GM23248 (cell line): ENCODE data around the gene SRC. TPM values are rescaled to one million over a fixed set of nuclear protein-coding genes. Genes with fewer than 3 reads are reported as not detected.

Source experiments
- DNase-seq: peaks from one replicate; pipeline ENCODE4 v3.0.0-alpha.2; 2015
- H2AFZ ChIP-seq: fragments of 200-600 bp; sonication (generic); 2 replicates; pipeline ENCODE4 v1.6.1; 2016; ENCODE audit warnings: antibody characterized with exemption
- H3F3A ChIP-seq: fragments of 200-600 bp; sonication (generic); 2 replicates; pipeline ENCODE4 v1.6.1; 2016; ENCODE audit warnings: mild to moderate bottlenecking, antibody characterized with exemption, mixed run types; ENCODE audit not compliant: insufficient read depth
- H3K27ac ChIP-seq: fragments of 200-600 bp; sonication (generic); 2 replicates; pipeline ENCODE4 v1.5.1; 2016; ENCODE audit warnings: mild to moderate bottlenecking
- H3K27me3 ChIP-seq: fragments of 200-600 bp; sonication (generic); replicated peaks from 2 replicates; pipeline ENCODE4 v1.6.1; 2016; ENCODE audit warnings: mild to moderate bottlenecking; ENCODE audit not compliant: insufficient read depth
- H3K36me3 ChIP-seq: fragments of 200-600 bp; sonication (generic); 2 replicates; pipeline ENCODE4 v1.6.1; 2016; ENCODE audit warnings: low read depth, mild to moderate bottlenecking
- H3K4me1 ChIP-seq: fragments of 200-600 bp; sonication (generic); 2 replicates; pipeline ENCODE4 v1.6.1; 2016; ENCODE audit warnings: mild to moderate bottlenecking; ENCODE audit not compliant: insufficient read depth
- H3K4me2 ChIP-seq: fragments of 200-600 bp; sonication (generic); one replicate; pipeline ENCODE4 v1.6.1; 2016; ENCODE audit warnings: mild to moderate bottlenecking; ENCODE audit not compliant: unreplicated experiment
- H3K4me3 ChIP-seq: fragments of 200-600 bp; sonication (generic); 2 replicates; pipeline ENCODE4 v1.5.1; 2016; ENCODE audit warnings: mild to moderate bottlenecking
- H3K79me2 ChIP-seq: fragments of 200-600 bp; sonication (generic); 2 replicates; pipeline ENCODE4 v1.6.1; 2016; ENCODE audit warnings: mild to moderate bottlenecking; ENCODE audit not compliant: insufficient read depth
- H3K9ac ChIP-seq: fragments of 200-600 bp; sonication (generic); 2 replicates; pipeline ENCODE4 v1.6.1; 2016; ENCODE audit warnings: mild to moderate bottlenecking
- H3K9me2 ChIP-seq: fragments of 200-600 bp; sonication (generic); 2 replicates; pipeline ENCODE4 v1.6.1; 2016; ENCODE audit warnings: mixed run types, mild to moderate bottlenecking, moderate library complexity; ENCODE audit not compliant: insufficient read depth
- H3K9me3 ChIP-seq: fragments of 200-600 bp; sonication (generic); one replicate; pipeline ENCODE4 v1.6.1; 2017; ENCODE audit warnings: low read depth
- H4K20me1 ChIP-seq: fragments of 200-600 bp; sonication (generic); 2 replicates; pipeline ENCODE4 v1.6.0; 2016; ENCODE audit not compliant: insufficient read depth
- EZH2 ChIP-seq: fragments of 200-600 bp; sonication (generic); IDR thresholded peaks from 2 replicates; pipeline ENCODE4 v1.6.1; 2018; ENCODE audit warnings: antibody characterized with exemption, mild to moderate bottlenecking; ENCODE audit not compliant: insufficient read depth, poor library complexity, severe bottlenecking
- EZH2phosphoT487 ChIP-seq: fragments of 200-600 bp; sonication (generic); IDR thresholded peaks from 2 replicates; pipeline ENCODE4 v1.6.1; 2018; ENCODE audit warnings: antibody characterized with exemption, moderate library complexity, mild to moderate bottlenecking, low read depth; ENCODE audit not compliant: insufficient read depth
- WGBS, 2 experiments: methylation state at CpG; one replicate each; pipeline ENCODE4 v1.1.6; 2015 to 2017; ENCODE audit warnings: low lambda C conversion rate in 2 of 2, low coverage in 1 of 2; ENCODE audit errors: missing lambda C conversion rate in 2 of 2; 5-methylcytosine and 5-hydroxymethylcytosine counted together
- in situ Hi-C: fragments of 300-500 bp; cut with MboI; formaldehyde crosslinking; loops from 2 replicates; pipeline ENCODE4 v1.15.0; 2020
- polyA plus RNA-seq: library from polyadenylated mRNA; unstranded; fragments of >200 nt; fragmentation: Nextera tagmentation; extraction: Ambion mirVana; gene quantifications from 2 replicates; pipeline ENCODE4 v1.2.1, GENCODE V29; 2016
- total RNA-seq: library from RNA; depleted of rRNA; stranded (reverse); fragments of >200 nt; shearing (Covaris generic); gene quantifications from 2 replicates; pipeline ENCODE4 v1.2.3, GENCODE V29; 2014

Gene SRC
- total and polyA plus RNA-seq, 2 experiments from 2014 or later, result 17.0 to 28.6 TPM

- Histone ChIP-seq H3K9ac (no peak overlapping the region), H3F3A (peaks cover 14% of the 10 kb centered on the region; the same call in 1 of the 2 replicates), H3K27ac (no peak overlapping the region), H3K27me3 (no peaks in the 10 kb centered on the region), H3K4me2 (no peak overlapping the region), H3K9me3 (no peaks in the 10 kb centered on the region), H3K79me2 (peaks cover 82% of the 10 kb centered on the region), H3K4me1 (peaks cover 24% of the 10 kb centered on the region), H4K20me1 (no peaks in the 10 kb centered on the region), H2AFZ (no peak overlapping the region), H3K9me2 (no peaks in the 10 kb centered on the region), H3K36me3 (peaks cover 22% of the 10 kb centered on the region; the same call in 1 of the 2 replicates), H3K4me3 (no peak overlapping the region)
- 98 to 100% methylated on average over 2 of the region's 2 CpGs for WGBS, 2 experiments
- in situ Hi-C loops, result no loop called here
- no peak for DNase-seq
- no peak for TF ChIP-seq EZH2phosphoT487
- TF ChIP-seq EZH2, result no peak
Observed at GRCh38 chr20:37302981-37303380, 43.0 kb upstream of the SRC start.

GRCh38 chr20:37303637-37304036 is 42.3 kb upstream of the SRC start:
- H3K9ac ChIP-seq, result no peak overlapping the region
- H3K36me3 ChIP-seq, result peaks cover 22% of the 10 kb centered on the region; the same call in 1 of the 2 replicates
- H3K27me3 ChIP-seq, result no peaks in the 10 kb centered on the region
- peaks cover 7% of the 10 kb centered on the region; the same call in 1 of the 2 replicates for H3F3A ChIP-seq
- DNase-seq, result no peak
- no peak for TF ChIP-seq EZH2phosphoT487
- no peak for TF ChIP-seq EZH2
- H3K27ac ChIP-seq, result no peak overlapping the region
- no peaks in the 10 kb centered on the region for H4K20me1 ChIP-seq
- H3K4me2 ChIP-seq, result no peak overlapping the region
- H3K4me3 ChIP-seq, result no peak overlapping the region
- H3K4me1 ChIP-seq, result peaks cover 17% of the 10 kb centered on the region
- H3K9me2 ChIP-seq, result no peaks in the 10 kb centered on the region
- in situ Hi-C loops, result no loop called here
- peaks cover 82% of the 10 kb centered on the region for H3K79me2 ChIP-seq
- WGBS, 2 experiments, result 94 to 97% methylated on average over 4 of the region's 4 CpGs
- H3K9me3 ChIP-seq, result no peaks in the 10 kb centered on the region
- H2AFZ ChIP-seq, result no peak overlapping the region

- peaks cover 4% of the 10 kb centered on the region; the same call in 1 of the 2 replicates for H3F3A ChIP-seq
- no peak for DNase-seq
- no peaks in the 10 kb centered on the region for H3K9me2 ChIP-seq
- H3K9ac ChIP-seq, result no peak overlapping the region
- H2AFZ ChIP-seq, result no peak overlapping the region
- no peak overlapping the region for H3K4me3 ChIP-seq
- in situ Hi-C loops, result no loop called here
- H3K9me3 ChIP-seq, result no peaks in the 10 kb centered on the region
- peaks cover 6% of the 10 kb centered on the region for H3K4me1 ChIP-seq
- peaks cover 22% of the 10 kb centered on the region; the same call in 1 of the 2 replicates for H3K36me3 ChIP-seq
- no peak overlapping the region for H3K27ac ChIP-seq
- TF ChIP-seq EZH2 (no peak), EZH2phosphoT487 (no peak)
- no peak overlapping the region for H3K4me2 ChIP-seq
- H4K20me1 ChIP-seq, result no peaks in the 10 kb centered on the region
- WGBS, 2 experiments, result 76 to 77% methylated on average over 6 of the region's 6 CpGs
- H3K79me2 ChIP-seq, result peaks cover 87% of the 10 kb centered on the region
- no peaks in the 10 kb centered on the region for H3K27me3 ChIP-seq
Observed at GRCh38 chr20:37305079-37305478, 40.9 kb upstream of the SRC start.

- Histone ChIP-seq H3K9me2 (no peaks in the 10 kb centered on the region), H3K9me3 (no peaks in the 10 kb centered on the region), H3K79me2 (peaks cover 87% of the 10 kb centered on the region), H3K9ac (no peak overlapping the region), H3K27me3 (no peaks in the 10 kb centered on the region), H3F3A (no peaks in the 10 kb centered on the region), H3K4me3 (no peak overlapping the region), H3K36me3 (peaks cover 22% of the 10 kb centered on the region; the same call in 1 of the 2 replicates), H3K4me1 (no peaks in the 10 kb centered on the region), H3K27ac (no peak overlapping the region), H3K4me2 (no peak overlapping the region), H4K20me1 (no peaks in the 10 kb centered on the region), H2AFZ (no peak overlapping the region)
- in situ Hi-C loops, result no loop called here
- 83 to 88% methylated on average over 3 of the region's 3 CpGs for WGBS, 2 experiments
- TF ChIP-seq EZH2phosphoT487, result no peak
- no peak for DNase-seq
Observed at GRCh38 chr20:37305839-37306238, 40.1 kb upstream of the SRC start.
